ENCODE data around the gene BRI3BP.

BRI3BP gene

DNA sequence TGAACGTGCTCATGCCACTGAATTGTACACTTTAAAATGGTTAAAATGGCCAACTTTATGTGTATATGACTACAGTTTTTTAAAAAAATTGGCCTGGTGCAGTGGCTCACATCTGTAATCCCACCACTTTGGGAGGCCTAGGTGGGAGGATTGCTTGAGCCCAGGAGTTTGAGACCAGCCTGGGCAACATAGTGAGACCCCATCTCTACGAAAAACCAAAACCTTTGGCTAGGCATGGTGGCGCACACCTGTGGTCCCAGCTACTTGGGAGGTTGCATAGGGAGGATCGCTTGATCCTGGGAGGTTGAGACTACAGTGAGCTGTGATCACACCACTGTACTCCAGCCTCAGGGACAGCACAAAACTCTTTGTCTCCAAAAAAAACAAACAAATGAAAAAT lies 5.3 kb downstream of the BRI3BP start:
- no peak overlapping the region for H3K23ac ChIP-seq (ENCODE audit: low read length in 2 of 2)

DNA sequence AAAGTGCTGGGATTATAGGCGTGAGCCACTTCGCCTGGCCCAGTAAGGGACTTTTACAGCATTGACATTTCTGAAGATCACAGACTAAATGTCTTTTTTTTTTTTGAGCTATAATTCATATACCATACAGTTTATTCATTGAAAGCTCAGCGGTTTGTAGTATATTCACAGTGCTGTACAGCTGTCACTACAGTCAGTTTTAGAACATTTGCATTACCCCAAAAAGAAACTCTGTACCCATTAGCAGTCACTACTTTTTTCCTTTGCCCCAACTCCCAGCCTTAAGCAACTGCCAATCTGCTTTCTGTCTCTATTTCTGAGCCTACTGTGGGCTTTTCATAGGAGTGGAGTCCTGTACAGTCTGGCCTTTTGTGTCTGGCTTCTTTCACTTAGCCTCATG lies 8.2 kb downstream of the BRI3BP start:
- H3K4me2 ChIP-seq (ENCODE audit: low read length, poor library complexity, severe bottlenecking), result no peak overlapping the region
- no peak overlapping the region for H3K18ac ChIP-seq (ENCODE audit: low read depth in 1 of 2, low read length in 2 of 2)
- H2BK15ac ChIP-seq (ENCODE audit: low read depth, poor library complexity, severe bottlenecking), result no peak overlapping the region
- no peak overlapping the region for H3K9ac ChIP-seq (ENCODE audit: low read length)
- no peak overlapping the region for H2BK120ac ChIP-seq (ENCODE audit: low read depth, low read length)
- H3K4me3 ChIP-seq (ENCODE audit: insufficient read depth in 1 of 2, low read depth in 1 of 2, low read length in 2 of 2), result no peak overlapping the region
- no peak overlapping the region for H2AK5ac ChIP-seq (ENCODE audit: low read length, severe bottlenecking)
- no peak overlapping the region for H4K91ac ChIP-seq (ENCODE audit: low read length)
- H4K8ac ChIP-seq (ENCODE audit: low read length), result no peak overlapping the region
- no peak for DNase-seq
- no peak overlapping the region for H3K27ac ChIP-seq (ENCODE audit: low read length, poor library complexity, severe bottlenecking)
- H2BK12ac ChIP-seq (ENCODE audit: low read length in 2 of 2), result no peak overlapping the region
- H3K14ac ChIP-seq (ENCODE audit: low read length in 2 of 2), result no peak overlapping the region
- no peaks in the 10 kb centered on the region for H3K9me3 ChIP-seq (ENCODE audit: control insufficient read depth, low read length)
- WGBS, result 100% methylated on average over 2 of the region's 3 CpGs
- no peak overlapping the region for H2BK5ac ChIP-seq (ENCODE audit: low read depth, low read length, poor library complexity, severe bottlenecking)
- H3K4me1 ChIP-seq (ENCODE audit: control insufficient read depth, insufficient read depth, low read depth, low read length), result no peaks in the 10 kb centered on the region
- no peak overlapping the region for H3K23ac ChIP-seq (ENCODE audit: low read length in 2 of 2)
- no peak overlapping the region for H3K4ac ChIP-seq (ENCODE audit: low read depth in 1 of 2, low read length in 2 of 2)
- H3K27me3 ChIP-seq (ENCODE audit: control insufficient read depth in 1 of 2, insufficient read depth in 1 of 2, low read length in 2 of 2), result no peaks in the 10 kb centered on the region
- no peak overlapping the region for H2AFZ ChIP-seq (ENCODE audit: low read depth, low read length)
- no peaks in the 10 kb centered on the region for H3K36me3 ChIP-seq (ENCODE audit: control insufficient read depth in 1 of 2, insufficient read depth in 2 of 2, low read depth in 1 of 2, low read length in 2 of 2)
- H3K79me1 ChIP-seq (replicated peaks; ENCODE audit: low read length, poor library complexity, severe bottlenecking), result peaks cover 24% of the 10 kb centered on the region

More for the DNA sequence above, 5.3 kb downstream of the BRI3BP start:
- no peak overlapping the region for H3K4me2 ChIP-seq (ENCODE audit: low read length, poor library complexity, severe bottlenecking)
- H3K27me3 ChIP-seq (ENCODE audit: control insufficient read depth in 1 of 2, insufficient read depth in 1 of 2, low read length in 2 of 2), result no peaks in the 10 kb centered on the region
- H3K4ac ChIP-seq (ENCODE audit: low read depth in 1 of 2, low read length in 2 of 2), result no peak overlapping the region
- H3K14ac ChIP-seq (ENCODE audit: low read length in 2 of 2), result no peak overlapping the region
- peaks cover 27% of the 10 kb centered on the region for H3K79me1 ChIP-seq (replicated peaks; ENCODE audit: low read length, poor library complexity, severe bottlenecking)
- no peak overlapping the region for H2AK5ac ChIP-seq (ENCODE audit: low read length, severe bottlenecking)
- no peak overlapping the region for H3K4me3 ChIP-seq (ENCODE audit: insufficient read depth in 1 of 2, low read depth in 1 of 2, low read length in 2 of 2)
- no peak overlapping the region for H3K18ac ChIP-seq (ENCODE audit: low read depth in 1 of 2, low read length in 2 of 2)
- H3K9me3 ChIP-seq (ENCODE audit: control insufficient read depth, low read length), result no peaks in the 10 kb centered on the region
- no peak overlapping the region for H2BK12ac ChIP-seq (ENCODE audit: low read length in 2 of 2)
- no peak for DNase-seq
- no peak overlapping the region for H4K8ac ChIP-seq (ENCODE audit: low read length)
- H2BK5ac ChIP-seq (ENCODE audit: low read depth, low read length, poor library complexity, severe bottlenecking), result no peak overlapping the region
- H2AFZ ChIP-seq (ENCODE audit: low read depth, low read length), result no peak overlapping the region
- no peak overlapping the region for H3K9ac ChIP-seq (ENCODE audit: low read length)
- no peak overlapping the region for H2BK120ac ChIP-seq (ENCODE audit: low read depth, low read length)
- no peaks in the 10 kb centered on the region for H3K36me3 ChIP-seq (ENCODE audit: control insufficient read depth in 1 of 2, insufficient read depth in 2 of 2, low read depth in 1 of 2, low read length in 2 of 2)
- H4K91ac ChIP-seq (ENCODE audit: low read length), result no peak overlapping the region
- H3K4me1 ChIP-seq (ENCODE audit: control insufficient read depth, insufficient read depth, low read depth, low read length), result peaks cover 7% of the 10 kb centered on the region
- H2BK15ac ChIP-seq (ENCODE audit: low read depth, poor library complexity, severe bottlenecking), result no peak overlapping the region
- H3K27ac ChIP-seq (ENCODE audit: low read length, poor library complexity, severe bottlenecking), result no peak overlapping the region
- WGBS, result 100% methylated on average over 2 of the region's 4 CpGs

GRCh38 chr12:125003021-125003420 lies 9.6 kb downstream of the BRI3BP start:
- no peaks in the 10 kb centered on the region for H3K9me3 ChIP-seq (ENCODE audit: control insufficient read depth, low read length)
- H2BK5ac ChIP-seq (ENCODE audit: low read depth, low read length, poor library complexity, severe bottlenecking), result no peak overlapping the region
- H3K23ac ChIP-seq (ENCODE audit: low read length in 2 of 2), result no peak overlapping the region
- no peak overlapping the region for H2AFZ ChIP-seq (ENCODE audit: low read depth, low read length)
- H3K27ac ChIP-seq (ENCODE audit: low read length, poor library complexity, severe bottlenecking), result no peak overlapping the region
- H2BK15ac ChIP-seq (ENCODE audit: low read depth, poor library complexity, severe bottlenecking), result no peak overlapping the region
- H3K4me1 ChIP-seq (ENCODE audit: control insufficient read depth, insufficient read depth, low read depth, low read length), result no peaks in the 10 kb centered on the region
- no peaks in the 10 kb centered on the region for H3K27me3 ChIP-seq (ENCODE audit: control insufficient read depth in 1 of 2, insufficient read depth in 1 of 2, low read length in 2 of 2)
- H3K36me3 ChIP-seq (ENCODE audit: control insufficient read depth in 1 of 2, insufficient read depth in 2 of 2, low read depth in 1 of 2, low read length in 2 of 2), result no peaks in the 10 kb centered on the region
- H4K8ac ChIP-seq (ENCODE audit: low read length), result no peak overlapping the region
- H3K14ac ChIP-seq (ENCODE audit: low read length in 2 of 2), result no peak overlapping the region
- no peak overlapping the region for H3K9ac ChIP-seq (ENCODE audit: low read length)
- H4K91ac ChIP-seq (ENCODE audit: low read length), result no peak overlapping the region
- no peak overlapping the region for H3K18ac ChIP-seq (ENCODE audit: low read depth in 1 of 2, low read length in 2 of 2)
- H3K4me2 ChIP-seq (ENCODE audit: low read length, poor library complexity, severe bottlenecking), result no peak overlapping the region
- no peak overlapping the region for H2BK12ac ChIP-seq (ENCODE audit: low read length in 2 of 2)
- no peak overlapping the region for H2BK120ac ChIP-seq (ENCODE audit: low read depth, low read length)
- peaks cover 29% of the 10 kb centered on the region for H3K79me1 ChIP-seq (replicated peaks; ENCODE audit: low read length, poor library complexity, severe bottlenecking)
- H3K4me3 ChIP-seq (ENCODE audit: insufficient read depth in 1 of 2, low read depth in 1 of 2, low read length in 2 of 2), result no peak overlapping the region
- no peak for DNase-seq
- H3K4ac ChIP-seq (ENCODE audit: low read depth in 1 of 2, low read length in 2 of 2), result no peak overlapping the region
- WGBS, result 85% methylated on average over 8 of the region's 9 CpGs
- H2AK5ac ChIP-seq (ENCODE audit: low read length, severe bottlenecking), result no peak overlapping the region

- Histone ChIP-seq H4K8ac (ENCODE audit: low read length) (no peak overlapping the region), H3K14ac (ENCODE audit: low read length in 2 of 2) (no peak overlapping the region), H2BK120ac (ENCODE audit: low read depth, low read length) (no peak overlapping the region), H3K4me2 (ENCODE audit: low read length, poor library complexity, severe bottlenecking) (no peak overlapping the region), H3K27ac (ENCODE audit: low read length, poor library complexity, severe bottlenecking) (no peak overlapping the region), H3K36me3 (ENCODE audit: control insufficient read depth in 1 of 2, insufficient read depth in 2 of 2, low read depth in 1 of 2, low read length in 2 of 2) (no peaks in the 10 kb centered on the region), H2BK12ac (ENCODE audit: low read length in 2 of 2) (no peak overlapping the region), H3K79me1 (replicated peaks; ENCODE audit: low read length, poor library complexity, severe bottlenecking) (peaks cover 27% of the 10 kb centered on the region), H3K4me3 (ENCODE audit: insufficient read depth in 1 of 2, low read depth in 1 of 2, low read length in 2 of 2) (no peak overlapping the region), H3K4ac (ENCODE audit: low read depth in 1 of 2, low read length in 2 of 2) (no peak overlapping the region), H2BK5ac (ENCODE audit: low read depth, low read length, poor library complexity, severe bottlenecking) (no peak overlapping the region), H3K18ac (ENCODE audit: low read depth in 1 of 2, low read length in 2 of 2) (no peak overlapping the region), H3K9me3 (ENCODE audit: control insufficient read depth, low read length) (no peaks in the 10 kb centered on the region), H2BK15ac (ENCODE audit: low read depth, poor library complexity, severe bottlenecking) (no peak overlapping the region), H2AK5ac (ENCODE audit: low read length, severe bottlenecking) (no peak overlapping the region), H4K91ac (ENCODE audit: low read length) (no peak overlapping the region), H3K27me3 (ENCODE audit: control insufficient read depth in 1 of 2, insufficient read depth in 1 of 2, low read length in 2 of 2) (no peaks in the 10 kb centered on the region), H2AFZ (ENCODE audit: low read depth, low read length) (no peak overlapping the region), H3K23ac (ENCODE audit: low read length in 2 of 2) (no peak overlapping the region), H3K4me1 (ENCODE audit: control insufficient read depth, insufficient read depth, low read depth, low read length) (no peaks in the 10 kb centered on the region), H3K9ac (ENCODE audit: low read length) (no peak overlapping the region)
- no peak for DNase-seq
- 95% methylated on average over 5 of the region's 6 CpGs for WGBS
Observed at GRCh38 chr12:125004621-125005020, 11.2 kb downstream of the BRI3BP start.
